Superior temporal gyrus (tissue), 1 donor: ENCODE measurements around the gene PTPRE.

Experiments
- DNase-seq: peaks from one replicate; pipeline ENCODE4 v3.0.0-alpha.2; 2016; ENCODE audit errors: extremely low spot score

PTPRE gene

GRCh38 chr10:127925471-127926207, 18.7 kb downstream of the PTPRE start:
- DNase-seq = no peak

GRCh38 chr10:127926455-127926854, 19.6 kb downstream of the PTPRE start:
- no peak for DNase-seq

GRCh38 chr10:127928021-127928806, 21.3 kb downstream of the PTPRE start:
- no peak for DNase-seq

GRCh38 chr10:127932521-127933270, 25.8 kb downstream of the PTPRE start:
- DNase-seq = no peak

- DNase-seq = no peak
Measured at GRCh38 chr10:127933271-127933670, 26.4 kb downstream of the PTPRE start.

GRCh38 chr10:127934383-127934782, 27.5 kb downstream of the PTPRE start:
- DNase-seq = no peak

- DNase-seq = peak; percentile 38
Measured at GRCh38 chr10:127935071-127935561, 28.2 kb downstream of the PTPRE start.

GRCh38 chr10:127937069-127937468, 30.2 kb downstream of the PTPRE start:
- peak; percentile 52 for DNase-seq

GRCh38 chr10:127937915-127938463, 31.1 kb downstream of the PTPRE start:
- peak; percentile 80 for DNase-seq

- no peak for DNase-seq
Measured at GRCh38 chr10:127939786-127940330, 33.0 kb downstream of the PTPRE start.

GRCh38 chr10:127940866-127941640, 34.1 kb downstream of the PTPRE start:
- DNase-seq = no peak

- no peak for DNase-seq
Measured at GRCh38 chr10:127942811-127943210, 35.9 kb downstream of the PTPRE start.

- no peak for DNase-seq
Measured at GRCh38 chr10:127943336-127943910, 36.5 kb downstream of the PTPRE start.

- DNase-seq = no peak
Measured at GRCh38 chr10:127944256-127944655, 37.4 kb downstream of the PTPRE start.

- DNase-seq = no peak
Measured at GRCh38 chr10:127945341-127945758, 38.4 kb downstream of the PTPRE start.

- DNase-seq = no peak
Measured at GRCh38 chr10:127945948-127946711, 39.2 kb downstream of the PTPRE start.

GRCh38 chr10:127947211-127947610, 40.3 kb downstream of the PTPRE start:
- DNase-seq = no peak

- DNase-seq = no peak
Measured at GRCh38 chr10:127948791-127949190, 41.9 kb downstream of the PTPRE start.

- DNase-seq = no peak
Measured at GRCh38 chr10:127949831-127950230, 42.9 kb downstream of the PTPRE start.
